ENCODE data around the gene GNA14. TPM values are rescaled to one million over a fixed set of nuclear protein-coding genes. Genes with fewer than 3 reads are reported as not detected.

The GNA14 gene
- total and polyA plus RNA-seq, 2 of the 8 experiments (the other 6 are each of a cell fraction or from before 2014, with no cell fraction given), result 3.4 to 6.3 TPM

DNA sequence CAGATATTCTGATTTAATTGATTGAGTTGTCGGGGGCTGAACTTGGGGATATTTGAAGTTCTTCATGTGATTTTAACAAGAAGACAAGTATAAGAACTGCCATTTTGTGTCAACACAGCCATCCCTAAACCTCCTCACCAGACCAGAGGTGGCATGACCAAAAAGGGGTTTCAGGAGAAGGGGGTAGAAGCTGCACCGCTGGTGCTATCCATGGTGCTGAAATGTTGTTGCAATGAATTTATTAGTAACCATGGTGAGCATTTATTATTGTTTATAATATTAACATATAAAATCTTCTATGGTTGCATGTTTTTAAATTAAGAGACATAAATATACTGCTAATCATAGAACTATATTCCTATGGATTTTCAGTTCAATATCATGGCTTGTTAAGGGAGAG is 72.3 kb downstream of the GNA14 start:
- no peak overlapping the region for H3K18ac ChIP-seq (ENCODE audit: extremely low read depth, low read length)
- no peak overlapping the region for H2AK5ac ChIP-seq (ENCODE audit: low read depth, low read length)
- no peak overlapping the region for H2BK120ac ChIP-seq (replicated peaks; ENCODE audit: low read depth, low read length)
- DNase-seq (ENCODE audit: low read depth in 1 of 2, low spot score in 2 of 2) (no peak), FAIRE-seq (peak; percentile 57)
- H3K27me3 ChIP-seq (replicated peaks in 1 of 4; ENCODE audit: control insufficient read depth in 3 of 4, extremely low read depth in 1 of 4, insufficient read depth in 3 of 4, low read length in 3 of 4), result no peaks in the 10 kb centered on the region
- ChIA-PET CTCF (ENCODE audit: partially characterized antibody) (interaction anchor here (0.8 to 1.0 kb wide), 2 partner anchors 118 to 142 kb away, joined by 3 read pairs; no protein-coding TSS in a partner anchor), POLR2A (ENCODE audit: partially characterized antibody) (no interaction called here)
- no peaks in the 10 kb centered on the region for H3K9me3 ChIP-seq (ENCODE audit: insufficient read depth in 2 of 2, low read depth in 1 of 2, low read length in 1 of 2)
- H2BK15ac ChIP-seq (ENCODE audit: low read length), result no peak overlapping the region
- no peak overlapping the region for H2BK12ac ChIP-seq (ENCODE audit: low read depth, low read length)
- no peaks in the 10 kb centered on the region for H4K20me1 ChIP-seq (replicated peaks in 1 of 2; ENCODE audit: control insufficient read depth in 1 of 2, insufficient read depth in 2 of 2, low read length in 2 of 2)
- no peaks in the 10 kb centered on the region for H3K36me3 ChIP-seq (ENCODE audit: control insufficient read depth in 2 of 4, insufficient read depth in 4 of 4, low read length in 3 of 4)
- no peaks in the 10 kb centered on the region for H3K79me2 ChIP-seq (ENCODE audit: control insufficient read depth in 1 of 2, insufficient read depth in 2 of 2, low read length in 2 of 2)
- no peaks in the 10 kb centered on the region for H3K23me2 ChIP-seq (ENCODE audit: low read depth, low read length)
- no peaks in the 10 kb centered on the region for H3K79me1 ChIP-seq (ENCODE audit: low read depth, low read length)
- no peak overlapping the region for H4K91ac ChIP-seq (replicated peaks; ENCODE audit: insufficient read length, low read length)
- no peak overlapping the region for H3K4ac ChIP-seq (replicated peaks; ENCODE audit: insufficient read length, low read depth, low read length)
- no peak overlapping the region for H3K56ac ChIP-seq (replicated peaks; ENCODE audit: insufficient read length, low read depth, low read length)
- no peak overlapping the region for H3K4me2 ChIP-seq (ENCODE audit: insufficient read depth in 1 of 2, low read depth in 2 of 2, low read length in 2 of 2)
- H3K9ac ChIP-seq (replicated peaks in 1 of 4; ENCODE audit: extremely low read depth in 1 of 4, low read depth in 3 of 4, low read length in 3 of 4), result no peak overlapping the region
- no peak overlapping the region for H3K27ac ChIP-seq (ENCODE audit: low read depth, low read length)
- H4K5ac ChIP-seq (ENCODE audit: insufficient read length, low read depth, low read length), result no peak overlapping the region
- H3K4me3 ChIP-seq (ENCODE audit: extremely low read depth in 1 of 4, insufficient read depth in 2 of 4, low read depth in 3 of 4, low read length in 4 of 4), result no peak overlapping the region
- no peak overlapping the region for H4K8ac ChIP-seq (ENCODE audit: extremely low read depth, insufficient read depth, low read length)
- no peak overlapping the region for H2BK20ac ChIP-seq (ENCODE audit: low read length)
- H3K4me1 ChIP-seq (replicated peaks in 1 of 4; ENCODE audit: control insufficient read depth in 3 of 4, insufficient read depth in 4 of 4, low read length in 3 of 4), result no peaks in the 10 kb centered on the region
- no peak overlapping the region for H3K14ac ChIP-seq (ENCODE audit: insufficient read length)
- H2AFZ ChIP-seq (ENCODE audit: low read length), result no peak overlapping the region
- no peak overlapping the region for H3K23ac ChIP-seq (ENCODE audit: insufficient read length)
- WGBS, 2 experiments (ENCODE audit: extremely low coverage in 1 of 2, insufficient coverage in 1 of 2, insufficient read length in 1 of 2, insufficient replicate concordance in 2 of 2, low coverage in 1 of 2, low lambda C conversion rate in 2 of 2, missing lambda C conversion rate in 1 of 2), result 71% methylated on average over 2 of the region's 2 CpGs; no CpG with 5 or more reads in 1 of the 2 experiments
- H2BK5ac ChIP-seq (ENCODE audit: low read depth, low read length), result no peak overlapping the region
- TF ChIP-seq RXRA (IDR thresholded peaks at IDR 0.05; ENCODE audit: insufficient read depth, low read depth, low read length) (no peak), SIX5 (IDR thresholded peaks at IDR 0.05; ENCODE audit: low read depth, low read length) (no peak), HDAC2 (IDR thresholded peaks at IDR 0.05; ENCODE audit: borderline replicate concordance in 1 of 2, low read depth in 2 of 2, low read length in 2 of 2) (0 out of 4 replicates have a peak, but pooled peaks of 1 of the 2 experiments have one; percentile 25), KDM1A (IDR thresholded peaks at IDR 0.05; ENCODE audit: borderline replicate concordance, low read length) (no peak), SP2 (IDR thresholded peaks at IDR 0.05; ENCODE audit: low read length) (no peak), CTBP2 (IDR thresholded peaks at IDR 0.05; ENCODE audit: borderline replicate concordance, insufficient read depth, insufficient read length, low read length) (no peak), CREB1 (IDR thresholded peaks at IDR 0.05) (no peak), SIN3A (conservative IDR thresholded peaks at IDR 0.05 in 1 of 2, IDR thresholded peaks at IDR 0.05 in 1 of 2; ENCODE audit: low read depth in 1 of 2, low read length in 2 of 2) (0 out of 4 replicates have a peak, but pooled peaks of 1 of the 2 experiments have one; percentile 25)
- TF ChIP-seq, protein P1, sequence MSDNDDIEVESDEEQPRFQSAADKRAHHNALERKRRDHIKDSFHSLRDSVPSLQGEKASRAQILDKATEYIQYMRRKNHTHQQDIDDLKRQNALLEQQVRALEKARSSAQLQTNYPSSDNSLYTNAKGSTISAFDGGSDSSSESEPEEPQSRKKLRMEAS (IDR thresholded peaks at IDR 0.05), result no peak
- TF ChIP-seq, protein P2, sequence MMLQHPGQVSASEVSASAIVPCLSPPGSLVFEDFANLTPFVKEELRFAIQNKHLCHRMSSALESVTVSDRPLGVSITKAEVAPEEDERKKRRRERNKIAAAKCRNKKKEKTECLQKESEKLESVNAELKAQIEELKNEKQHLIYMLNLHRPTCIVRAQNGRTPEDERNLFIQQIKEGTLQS (IDR thresholded peaks at IDR 0.05; ENCODE audit: insufficient read depth, low read depth, low read length), result no peak

Measured in H1 (cell line).